NCI-H187 treated with DMSO at 0.1 percent for 48 hours (cell line): ENCODE results near the gene RRP12.
"Not testable (repeated sequence)": the region's sequence is repeated elsewhere in the genome, so short reads cannot be mapped to it uniquely, and the experiment has no call there.

Source experiments
- DNase-seq: peaks from one replicate; lab custom pipeline; 2025; lab: John Stamatoyannopoulos, UW

The RRP12 gene

DNA sequence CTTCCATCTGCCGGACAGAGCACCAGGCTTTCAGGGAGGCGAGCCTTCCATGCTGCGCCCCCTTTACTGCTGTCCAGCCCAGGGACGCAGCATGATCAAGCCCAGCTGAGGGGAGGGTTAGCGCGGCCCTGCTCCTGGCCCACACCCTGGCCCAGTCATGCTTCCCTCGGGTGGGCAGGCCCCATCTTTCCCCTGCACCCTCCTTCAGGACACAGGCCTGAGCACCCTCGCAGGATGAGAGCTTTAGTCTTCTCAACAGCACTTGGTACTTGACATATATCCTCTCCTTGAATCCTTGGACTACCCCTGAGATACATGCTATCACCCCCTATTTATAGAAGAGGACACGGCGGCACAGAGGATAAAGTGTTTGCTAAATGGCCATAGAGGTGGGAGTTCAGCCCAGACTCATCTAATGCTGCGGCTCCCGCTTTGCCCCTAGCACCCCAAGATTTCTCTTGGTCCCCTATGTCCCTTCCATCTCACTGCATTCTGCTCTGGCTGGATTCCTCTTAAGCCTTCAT is 34.0 kb downstream of the RRP12 start:
- no peak for DNase-seq

DNA sequence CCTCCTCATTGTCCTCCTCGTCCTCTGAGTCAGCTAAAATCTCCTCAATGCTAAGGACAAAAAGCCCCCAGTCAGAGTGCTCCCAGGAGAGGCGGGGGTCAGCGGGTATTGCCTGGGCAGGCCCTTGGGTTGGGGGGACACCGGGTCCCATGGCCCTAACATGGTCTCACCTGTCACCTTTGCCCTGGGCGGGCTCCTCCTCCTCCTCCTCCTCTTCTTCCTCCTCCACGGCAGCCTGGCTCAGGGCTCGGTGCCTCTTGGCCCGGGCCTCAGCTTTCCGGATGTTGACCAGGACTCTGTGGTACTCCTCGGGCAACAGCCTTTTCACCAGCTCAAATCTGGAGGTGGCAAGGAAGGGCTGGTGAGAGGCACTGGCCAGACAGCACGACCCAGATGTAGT is 34.6 kb downstream of the RRP12 start:
- no peak for DNase-seq

DNA sequence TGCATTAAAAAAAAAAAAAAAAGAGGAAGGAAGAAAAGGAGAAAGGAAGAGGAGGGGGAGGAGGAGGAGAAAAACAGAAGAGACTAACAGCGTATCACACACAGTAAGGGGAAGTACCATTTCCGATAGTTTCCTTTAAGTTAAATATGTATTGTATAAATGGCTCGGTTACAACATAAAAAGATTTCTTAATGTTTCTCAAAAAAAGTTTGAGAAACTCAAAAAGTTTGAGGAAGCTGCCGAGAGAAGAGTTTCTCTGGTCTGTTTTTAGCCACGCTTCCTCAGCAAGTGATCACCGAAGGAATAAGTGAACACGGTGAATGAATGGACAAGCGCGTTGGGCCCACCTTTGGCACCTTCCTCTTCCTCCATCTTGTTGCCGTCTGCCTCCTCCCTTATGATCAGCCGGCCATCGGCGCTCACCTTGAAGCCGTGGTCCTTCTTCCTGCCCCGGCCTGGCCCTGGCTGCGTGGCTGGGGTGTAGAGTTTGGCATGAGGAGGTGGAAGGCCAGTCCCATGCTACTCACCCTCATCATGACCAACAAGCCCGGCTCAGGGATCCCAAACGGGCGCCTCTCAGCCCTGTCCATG is 35.3 kb downstream of the RRP12 start:
- DNase-seq = no peak

DNA sequence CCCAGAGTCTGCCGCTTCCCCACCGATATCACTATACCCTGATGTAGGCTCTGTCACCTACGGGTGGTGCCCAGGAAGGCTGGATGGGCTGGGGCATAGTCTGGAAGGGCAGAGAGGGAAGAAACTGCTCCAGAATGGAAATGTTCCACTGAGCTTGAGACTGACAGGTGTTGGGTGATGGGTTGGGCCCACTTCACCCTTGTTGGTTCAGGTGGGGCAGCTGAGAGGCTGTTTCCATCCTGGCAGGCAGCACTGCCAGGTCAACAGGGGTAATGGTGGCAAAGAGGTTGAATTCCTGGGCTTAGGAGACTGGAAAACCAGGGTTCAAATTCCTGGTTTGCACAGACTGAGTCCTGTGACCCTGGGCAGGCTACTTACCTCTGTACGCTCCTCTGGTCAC is 38.1 kb downstream of the RRP12 start:
- no peak for DNase-seq

DNA sequence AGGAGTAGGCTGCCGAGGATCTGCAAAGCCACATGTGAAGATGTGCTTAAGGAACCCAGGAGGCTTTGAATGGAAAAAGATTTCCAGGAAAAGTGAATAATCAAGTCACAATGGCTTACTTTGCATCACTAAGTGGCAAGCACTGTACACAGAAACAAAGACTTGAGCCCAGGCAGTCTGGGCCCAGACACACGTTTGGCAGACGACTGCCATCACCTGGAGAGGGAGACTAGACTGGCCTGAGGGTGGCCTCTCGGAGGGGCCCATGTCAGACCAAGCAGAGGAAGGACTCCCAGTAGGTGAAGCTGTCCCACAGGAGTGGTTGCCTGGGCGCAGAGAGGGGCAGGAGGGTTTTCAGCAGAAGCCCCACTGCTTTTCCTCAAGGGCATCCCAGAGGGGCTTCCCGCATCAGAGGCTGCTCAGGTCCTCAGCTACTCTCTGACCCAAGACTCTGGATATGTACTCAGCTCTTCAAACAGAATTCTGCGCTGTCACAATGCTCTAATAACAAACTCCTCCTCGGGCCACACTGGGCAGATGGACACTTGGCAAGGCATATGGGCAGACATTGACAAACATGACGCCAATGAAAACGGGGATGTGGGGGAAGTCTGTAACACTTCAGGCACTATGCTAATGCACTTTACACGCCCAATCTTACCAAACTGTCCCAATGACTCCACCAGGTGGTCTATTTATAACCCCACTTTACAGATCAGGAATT is 38.7 kb downstream of the RRP12 start:
- DNase-seq = no peak

DNA sequence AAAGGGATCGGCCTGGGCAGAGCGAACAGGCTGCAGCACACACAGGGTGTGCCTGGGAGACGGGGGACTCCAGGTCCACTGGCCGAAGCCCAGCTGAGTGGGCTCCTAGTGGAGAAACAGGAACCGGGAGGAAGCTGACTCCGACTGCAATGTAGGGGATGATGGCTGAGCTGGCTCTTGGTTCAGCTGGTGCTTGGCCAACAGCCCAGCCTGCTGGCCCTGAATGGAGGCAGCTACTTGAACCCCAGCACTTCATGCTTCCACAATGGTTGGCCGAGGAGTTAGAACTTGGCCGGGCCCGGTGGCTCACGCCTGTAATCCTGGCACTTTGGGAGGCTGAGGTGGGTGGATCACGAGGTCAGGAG is 39.6 kb downstream of the RRP12 start:
- no peak for DNase-seq

DNA sequence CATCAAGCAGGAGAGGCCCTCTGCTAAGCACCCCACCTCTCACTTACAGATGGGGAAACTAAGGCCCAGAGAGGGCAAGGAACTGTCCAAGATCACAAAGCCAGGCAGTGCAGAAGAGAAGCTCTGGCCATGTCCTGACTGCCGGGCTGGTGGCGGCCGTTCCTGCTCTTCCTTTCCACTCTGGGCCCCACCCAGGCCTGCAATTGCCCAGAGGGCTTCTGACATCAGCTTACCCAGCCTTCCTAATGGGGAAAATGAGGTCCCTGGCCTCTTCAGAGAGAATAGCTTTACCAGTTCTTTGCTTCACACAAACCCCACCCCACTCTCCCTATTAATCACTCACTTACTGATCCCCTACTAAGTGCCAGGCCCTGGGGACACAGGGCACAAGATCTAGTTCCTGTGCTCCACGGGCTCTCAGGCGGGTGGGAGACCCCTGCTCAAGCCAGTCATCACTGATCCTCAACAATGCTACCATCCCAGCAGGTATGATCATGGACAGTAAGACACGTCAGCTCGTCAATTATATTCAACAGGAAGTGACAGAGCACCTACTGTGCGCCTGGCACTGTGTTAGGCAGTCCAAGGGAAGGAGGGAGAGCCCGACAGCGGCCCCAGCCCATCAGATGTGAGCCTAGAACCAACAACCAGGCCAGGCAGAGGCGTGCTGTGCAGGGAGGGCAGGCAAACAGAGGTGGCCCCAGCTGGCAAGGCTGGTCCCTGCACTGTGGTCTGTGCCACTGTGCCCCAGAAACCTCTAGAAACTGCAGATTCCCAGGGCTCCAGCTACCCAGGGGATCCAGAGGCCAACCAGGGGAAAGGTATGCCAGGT is 40.2 kb downstream of the RRP12 start:
- no peak for DNase-seq

DNA sequence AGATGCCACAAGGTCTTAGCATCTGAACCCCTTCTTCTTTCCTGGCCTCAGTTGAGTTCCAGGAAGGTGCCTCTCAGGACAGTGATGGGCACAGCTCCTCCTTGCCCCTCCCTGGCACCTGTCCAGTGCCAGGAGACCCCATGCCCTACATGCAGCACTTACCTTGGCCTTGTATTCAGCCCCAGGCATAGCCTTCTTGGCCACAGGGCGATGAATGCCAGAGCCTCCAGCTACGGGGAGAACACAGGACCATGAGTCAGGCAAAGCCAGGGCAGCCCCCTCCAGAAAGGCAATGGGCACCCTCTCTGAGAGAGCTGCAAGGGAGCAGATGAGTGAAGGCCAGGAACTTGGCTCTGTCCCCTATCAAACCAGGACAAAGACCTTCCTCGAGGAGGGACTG is 42.4 kb downstream of the RRP12 start:
- no peak for DNase-seq

DNA sequence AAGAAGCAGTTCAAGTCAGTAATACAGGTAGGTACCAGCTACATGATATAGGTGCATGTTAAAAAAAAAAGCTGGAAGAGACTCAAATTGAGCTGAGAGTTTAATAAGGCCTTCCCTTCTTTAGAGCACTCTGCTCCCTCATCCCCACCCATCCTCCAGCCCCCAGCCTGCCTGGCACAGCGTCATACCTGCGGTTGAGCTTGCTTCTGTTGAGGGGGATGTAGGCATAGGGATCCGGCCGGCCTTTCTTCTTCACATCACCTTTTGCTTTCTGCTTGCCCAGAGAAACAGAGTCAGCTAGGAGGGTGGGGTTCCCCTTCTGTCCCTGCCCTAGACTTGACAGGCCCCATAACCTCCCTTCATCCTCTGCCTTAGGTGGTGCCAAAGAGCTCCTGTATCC is 42.8 kb downstream of the RRP12 start:
- DNase-seq = no peak

DNA sequence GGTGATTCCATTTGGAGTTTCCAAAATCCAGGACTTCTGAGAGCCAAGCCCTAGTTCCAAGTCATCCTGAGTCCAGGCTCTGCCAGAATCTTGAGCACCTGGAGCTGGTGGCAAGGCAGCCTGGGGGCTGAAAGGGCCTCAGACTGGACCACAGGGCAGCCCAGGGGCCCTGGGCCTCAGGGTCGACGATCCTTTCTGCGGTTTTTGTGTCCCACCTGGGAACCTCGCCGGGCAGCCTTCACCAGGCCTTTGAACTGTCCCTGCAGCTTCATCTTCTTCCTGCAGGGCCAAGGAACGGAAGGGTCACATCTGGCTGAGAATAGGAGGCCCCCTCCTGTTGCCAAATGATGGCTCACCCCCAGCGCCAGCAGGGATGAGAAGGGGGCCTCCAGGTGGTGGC is 44.2 kb downstream of the RRP12 start:
- no peak for DNase-seq

DNA sequence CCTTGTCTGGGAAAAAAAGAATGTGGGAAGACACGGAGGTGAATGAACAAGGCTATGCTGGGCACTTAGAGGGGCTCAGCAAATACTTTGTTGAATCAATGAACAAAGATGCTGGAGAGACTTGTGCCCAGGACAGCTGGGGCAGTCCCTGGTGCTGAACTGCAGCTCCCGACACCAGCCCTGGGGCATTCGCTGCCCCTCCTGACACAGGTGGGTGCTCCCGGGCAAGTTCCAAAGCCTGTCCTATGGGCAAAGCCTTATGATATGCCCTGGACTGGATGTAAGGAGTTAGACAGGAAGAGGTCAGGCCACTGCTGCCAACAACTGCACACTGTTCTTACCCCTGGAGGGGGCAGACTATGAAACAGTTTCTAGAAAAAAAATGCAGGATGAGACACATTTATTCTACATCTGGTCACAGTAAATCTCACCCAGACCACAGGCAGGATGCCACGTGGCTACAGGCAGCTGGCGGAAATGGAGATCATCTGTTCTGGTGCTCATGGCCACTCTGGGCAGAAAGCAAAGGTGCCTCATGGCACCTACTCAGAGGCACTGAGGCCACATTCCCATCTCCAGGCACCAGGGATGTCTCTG is 44.7 kb downstream of the RRP12 start:
- DNase-seq = no peak

DNA sequence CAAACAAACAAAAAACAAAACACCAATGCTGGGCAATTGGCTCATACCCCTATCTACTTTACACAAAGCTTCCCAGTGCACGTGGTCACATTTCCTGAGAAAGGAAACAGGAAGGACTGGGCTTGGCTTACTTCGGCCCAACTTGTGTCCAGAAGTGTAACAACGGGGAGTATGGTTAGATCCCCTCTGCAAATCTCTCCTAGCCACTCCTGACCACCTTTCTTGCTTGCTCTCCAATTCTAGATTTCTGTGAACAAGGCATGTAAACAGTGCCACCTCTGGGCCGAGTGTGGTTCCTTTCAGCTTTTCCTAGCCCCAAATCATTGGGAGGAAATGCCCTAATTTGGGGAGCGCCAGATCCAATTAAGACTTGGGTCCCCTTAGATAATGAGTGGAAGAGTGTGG is 45.6 kb downstream of the RRP12 start:
- DNase-seq = no peak

DNA sequence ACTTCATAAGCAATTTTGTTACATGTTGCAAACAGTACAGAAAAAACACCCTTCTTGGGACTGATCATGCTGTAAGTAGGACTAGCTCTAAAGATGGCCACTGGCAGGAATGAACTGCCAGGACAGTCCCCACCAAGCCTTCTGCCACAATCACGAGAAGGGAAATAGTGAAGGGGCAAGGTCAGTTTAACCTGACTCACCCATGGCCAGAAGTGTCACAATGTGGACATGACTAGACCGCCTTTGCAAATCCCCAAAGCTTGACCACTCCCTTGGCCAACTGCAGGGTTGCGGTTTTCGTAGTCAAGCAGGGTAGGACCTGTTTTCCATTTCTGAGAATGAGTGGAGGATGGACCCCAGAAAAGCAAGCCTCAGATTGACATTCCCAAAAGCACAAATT is 47.2 kb downstream of the RRP12 start:
- DNase-seq = no peak

DNA sequence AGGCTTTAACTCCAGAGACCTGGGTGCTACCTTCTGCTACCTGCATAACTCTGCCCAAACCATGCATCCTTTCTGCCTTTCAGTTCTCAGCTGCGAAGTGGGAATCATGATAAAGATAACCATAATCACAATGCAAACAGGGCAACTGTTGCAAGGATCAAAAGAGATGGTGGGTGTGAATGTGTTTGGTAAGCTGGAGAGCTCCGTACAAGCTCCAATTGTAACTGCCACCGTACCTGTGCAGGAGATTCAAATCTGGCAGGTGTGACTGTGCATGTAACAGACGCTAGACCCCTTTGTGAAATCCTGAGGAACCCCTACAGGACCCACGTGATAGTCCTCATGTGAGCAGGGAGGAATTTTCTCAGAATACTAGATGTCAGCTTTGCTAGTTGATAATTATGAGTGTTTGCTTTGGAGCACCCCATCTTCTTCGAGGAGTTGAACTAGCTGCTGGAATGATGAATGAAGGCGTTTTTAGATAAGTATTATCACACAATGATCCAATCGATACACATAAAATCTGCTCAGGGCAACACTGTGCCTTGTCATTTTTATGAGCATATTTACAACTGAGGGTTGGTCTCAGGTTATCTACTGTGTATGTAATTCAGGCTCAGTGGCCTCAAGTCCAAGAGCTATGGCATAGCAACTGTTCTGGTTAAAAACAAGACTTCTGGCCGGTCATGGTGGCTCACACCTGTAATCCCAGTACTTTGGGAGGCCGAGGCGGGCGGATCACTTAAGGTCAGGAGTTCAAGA is 51.2 kb downstream of the RRP12 start:
- no peak for DNase-seq

DNA sequence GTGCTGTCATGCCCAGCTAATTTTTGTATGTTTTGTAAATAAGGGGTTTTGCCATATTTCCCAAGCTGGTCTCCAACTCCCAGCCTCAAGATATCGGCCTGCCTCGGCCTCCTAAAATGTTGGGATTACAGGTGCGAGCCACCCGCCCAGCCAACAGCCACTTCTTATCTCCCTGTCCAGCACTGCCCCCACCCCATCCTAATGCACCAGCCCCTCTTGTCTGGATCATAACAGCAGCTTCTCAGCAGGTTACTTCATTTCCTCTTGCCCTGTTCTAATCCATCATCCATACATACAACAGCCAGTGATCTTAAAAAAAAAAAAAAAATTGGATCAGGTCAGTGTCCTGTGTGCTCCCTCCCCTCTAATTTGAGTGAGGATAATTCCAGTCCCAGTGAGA is 53.8 kb downstream of the RRP12 start:
- no peak for DNase-seq

DNA sequence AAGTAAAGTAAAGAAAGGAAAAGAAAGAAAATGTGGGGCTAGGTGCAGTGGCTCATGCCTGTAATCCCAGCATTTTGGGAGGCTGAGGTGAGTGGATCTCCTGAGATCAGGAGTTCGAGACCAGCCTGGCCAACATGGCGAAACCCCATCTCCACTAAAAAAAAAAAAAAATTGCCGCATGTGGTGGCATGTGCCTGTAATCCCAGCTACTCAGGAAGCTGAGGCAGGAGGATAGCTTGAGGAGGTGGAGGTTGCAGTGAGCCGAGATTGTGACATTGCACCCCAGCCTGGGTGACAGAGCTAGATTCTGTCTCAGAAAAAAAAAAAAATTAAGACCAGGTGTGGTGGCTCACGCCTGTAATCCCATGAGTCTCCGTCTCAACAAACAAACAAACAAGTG is 57.5 kb downstream of the RRP12 start:
- not testable (repeated sequence) for DNase-seq

DNA sequence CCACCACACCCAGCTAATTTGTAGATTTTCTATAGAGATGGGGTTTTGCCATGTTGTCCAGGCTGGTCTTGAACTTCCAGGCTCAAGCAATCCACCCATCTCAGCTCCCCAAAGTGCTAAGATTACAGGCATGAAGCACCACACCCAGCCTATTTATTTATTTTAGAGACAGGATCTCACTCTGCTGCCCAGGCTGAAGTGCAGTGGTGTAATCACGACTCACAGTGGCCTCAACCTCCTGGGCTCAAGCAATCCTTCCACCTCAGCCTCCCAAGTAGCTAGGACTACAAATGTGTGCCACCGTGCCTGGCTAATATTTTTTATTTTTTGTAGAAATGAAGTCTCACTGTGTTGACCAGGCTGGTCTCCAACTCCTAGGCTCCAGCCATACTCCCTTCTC is 59.7 kb downstream of the RRP12 start:
- DNase-seq = no peak

DNA sequence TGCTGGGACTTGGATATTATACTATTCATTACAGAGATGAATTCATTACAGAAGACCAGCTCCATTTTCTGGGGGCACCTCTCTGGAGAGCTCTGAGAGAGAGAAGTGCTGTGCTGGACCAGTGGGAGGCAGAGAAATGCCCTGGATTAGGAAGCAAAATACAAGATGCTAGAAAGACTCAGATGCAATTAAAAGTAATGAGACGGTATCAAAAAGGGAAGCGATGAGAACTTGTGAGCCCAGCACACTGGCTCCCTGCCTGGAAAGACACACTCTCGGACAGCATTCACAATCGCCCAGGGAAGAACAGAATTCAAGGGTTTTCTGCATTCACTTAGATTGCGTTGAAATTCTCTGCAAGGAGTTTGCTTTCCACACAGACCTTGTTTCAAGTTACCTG is 63.1 kb downstream of the RRP12 start:
- DNase-seq = no peak

DNA sequence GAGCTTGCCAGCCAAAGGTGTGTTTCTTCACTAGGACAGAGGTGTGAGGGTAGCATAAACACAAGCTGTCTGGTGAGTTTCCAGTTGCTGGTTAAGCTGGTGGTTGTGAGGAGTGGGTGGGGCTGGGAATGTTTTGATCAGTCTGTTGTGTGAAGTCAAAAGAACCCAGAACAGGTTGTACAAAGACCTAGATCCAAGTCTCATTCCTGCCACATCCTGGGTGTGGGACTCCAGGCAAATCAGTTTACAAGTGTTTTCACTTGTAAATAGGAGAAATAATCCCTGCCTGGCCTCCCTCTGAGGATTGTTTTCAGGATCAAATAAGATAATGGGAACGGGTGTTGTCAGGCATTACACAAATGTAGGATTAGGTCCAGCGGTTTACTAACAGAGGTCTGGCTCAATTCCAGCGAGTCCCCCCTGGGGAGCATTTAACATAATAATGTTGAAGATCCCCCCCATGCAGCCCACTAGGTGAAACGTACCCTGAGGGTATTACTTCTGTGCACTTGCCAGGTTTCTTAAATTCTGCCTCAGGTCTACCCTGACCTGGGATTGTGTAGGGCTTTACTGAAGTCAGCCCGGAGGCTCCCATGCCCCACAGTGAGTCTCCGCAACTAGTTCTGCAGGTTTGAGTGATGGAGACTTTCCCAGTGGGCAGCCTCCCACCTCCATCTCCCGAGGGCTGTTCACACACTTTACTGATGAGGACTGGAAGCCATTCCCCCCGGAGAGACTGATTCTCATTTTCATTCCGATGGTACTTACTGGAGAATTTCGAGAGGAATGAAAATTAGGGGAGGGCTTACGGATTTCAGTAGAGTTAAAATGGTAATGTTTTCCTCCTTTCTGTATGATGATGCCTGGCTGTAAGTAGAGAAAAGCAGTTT is 64.0 kb downstream of the RRP12 start:
- no peak for DNase-seq

DNA sequence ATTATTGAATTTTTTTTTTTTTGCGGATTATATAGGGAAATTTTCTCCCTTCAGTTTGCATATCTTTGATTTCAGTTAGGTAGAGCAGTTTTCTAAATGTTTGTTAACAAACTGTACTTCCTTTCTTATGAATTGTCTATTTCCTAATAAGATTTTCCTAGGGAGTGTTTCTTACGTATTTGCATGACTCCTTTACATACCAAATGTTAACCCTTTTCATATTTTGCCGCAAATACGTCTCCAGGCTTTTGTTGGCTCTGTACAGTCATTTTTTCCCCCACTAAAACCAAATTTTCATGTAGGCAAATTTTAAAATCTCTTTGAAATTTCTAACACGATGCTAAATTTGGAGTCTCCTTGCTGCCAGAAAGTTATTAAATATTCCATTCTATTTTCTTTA is 64.7 kb downstream of the RRP12 start:
- no peak for DNase-seq

DNA sequence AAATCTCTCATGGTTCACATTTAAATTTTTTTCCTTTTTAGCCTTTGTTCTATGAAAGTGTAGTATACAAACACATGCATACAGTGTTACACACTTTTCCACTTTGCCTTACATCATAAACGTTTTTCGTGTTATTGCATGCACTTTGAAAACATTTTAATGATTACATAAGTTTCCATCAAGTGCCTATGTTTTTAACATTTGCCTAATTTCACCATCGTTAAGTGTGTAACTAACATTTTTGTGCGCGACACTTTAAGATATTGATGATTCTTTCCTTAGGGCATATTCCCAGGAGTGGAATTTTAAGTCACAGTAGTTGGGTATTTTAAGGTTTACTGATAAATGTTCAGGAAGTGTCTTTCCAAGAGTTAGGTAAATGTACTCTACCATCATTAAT is 65.1 kb downstream of the RRP12 start:
- DNase-seq = no peak
